GM12892 (cell line): Measurements from ENCODE around the gene COL26A1.

Source experiments
- POLR2A ChIP-seq: IDR thresholded peaks from 2 replicates; pipeline ENCODE4 v1.6.1; 2011; ENCODE audit warnings: low read depth, low read length, control low read depth
- POLR2AphosphoS5 ChIP-seq: IDR thresholded peaks from 2 replicates; pipeline ENCODE4 v1.6.1; 2011; ENCODE audit warnings: low read depth, low read length, control low read depth
- TAF1 ChIP-seq: IDR thresholded peaks from 2 replicates; pipeline ENCODE4 v1.6.1; 2011; ENCODE audit warnings: low read depth, mild to moderate bottlenecking, control low read depth, low read length, borderline replicate concordance

DNA sequence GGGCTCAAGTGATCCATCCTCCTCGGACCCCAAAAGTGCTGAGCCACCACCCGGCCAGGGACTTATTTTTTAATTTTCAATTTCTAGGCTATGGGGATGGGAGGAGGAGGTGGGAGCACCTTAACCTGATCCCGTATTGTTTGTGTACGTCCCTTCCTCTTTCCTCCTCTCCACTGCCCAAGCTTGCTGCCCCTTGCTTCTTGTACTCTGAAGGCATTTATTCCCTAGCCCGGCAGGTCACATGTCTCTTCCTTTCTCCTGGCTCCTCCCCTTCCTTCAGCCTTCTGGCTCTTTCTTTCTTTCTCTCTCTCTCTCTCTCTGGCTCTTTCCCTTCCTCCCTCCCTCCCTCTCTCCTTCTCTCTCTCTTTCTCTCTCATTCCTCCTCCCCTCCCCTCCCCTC, 56.0 kb downstream of the COL26A1 start:
- no peak for TF ChIP-seq POLR2AphosphoS5
- TF ChIP-seq POLR2A = no peak
- TF ChIP-seq TAF1 = no peak
